Bronchial epithelial cell (primary cell): ENCODE data around the gene PTPRN2. TPM values are rescaled to one million over a fixed set of nuclear protein-coding genes. Genes with fewer than 3 reads are reported as not detected.

Source experiments
- DNase-seq: peaks from one replicate; pipeline ENCODE4 v3.0.0-alpha.2; 2010; ENCODE audit warnings: low read depth
- FAIRE-seq: peaks from 2 replicates; lab custom pipeline; 2011; peaks lifted over from hg19 to GRCh38; lab: Jason Lieb, UNC
- H3K27me3 ChIP-seq: 2 replicates; pipeline ENCODE4 v1.5.1; 2011; ENCODE audit warnings: low read length; ENCODE audit not compliant: control insufficient read depth, insufficient read depth
- H3K36me3 ChIP-seq: 2 replicates; pipeline ENCODE4 v1.5.1; 2011; ENCODE audit warnings: low read length; ENCODE audit not compliant: control insufficient read depth, insufficient read depth
- H3K4me3 ChIP-seq: 2 replicates; pipeline ENCODE4 v1.5.1; 2011; ENCODE audit warnings: mild to moderate bottlenecking, low read depth, low read length, control low read depth
- total RNA-seq: library from RNA; depleted of rRNA; stranded (reverse); fragments of >200 nt; gene quantifications from 2 replicates; pipeline ENCODE4 v1.2.1, GENCODE V29; 2014
- TF ChIP-seq, protein P1 (sequence below): IDR thresholded peaks from 2 replicates; pipeline ENCODE4 v1.5.1; 2011; ENCODE audit warnings: mild to moderate bottlenecking, moderate library complexity, low read length, control low read depth, inconsistent platforms; ENCODE audit not compliant: insufficient read depth, severe bottlenecking

The PTPRN2 gene
- total RNA-seq, 1 donor from 2014 or later: 1.1 TPM

- TF ChIP-seq, protein P1, sequence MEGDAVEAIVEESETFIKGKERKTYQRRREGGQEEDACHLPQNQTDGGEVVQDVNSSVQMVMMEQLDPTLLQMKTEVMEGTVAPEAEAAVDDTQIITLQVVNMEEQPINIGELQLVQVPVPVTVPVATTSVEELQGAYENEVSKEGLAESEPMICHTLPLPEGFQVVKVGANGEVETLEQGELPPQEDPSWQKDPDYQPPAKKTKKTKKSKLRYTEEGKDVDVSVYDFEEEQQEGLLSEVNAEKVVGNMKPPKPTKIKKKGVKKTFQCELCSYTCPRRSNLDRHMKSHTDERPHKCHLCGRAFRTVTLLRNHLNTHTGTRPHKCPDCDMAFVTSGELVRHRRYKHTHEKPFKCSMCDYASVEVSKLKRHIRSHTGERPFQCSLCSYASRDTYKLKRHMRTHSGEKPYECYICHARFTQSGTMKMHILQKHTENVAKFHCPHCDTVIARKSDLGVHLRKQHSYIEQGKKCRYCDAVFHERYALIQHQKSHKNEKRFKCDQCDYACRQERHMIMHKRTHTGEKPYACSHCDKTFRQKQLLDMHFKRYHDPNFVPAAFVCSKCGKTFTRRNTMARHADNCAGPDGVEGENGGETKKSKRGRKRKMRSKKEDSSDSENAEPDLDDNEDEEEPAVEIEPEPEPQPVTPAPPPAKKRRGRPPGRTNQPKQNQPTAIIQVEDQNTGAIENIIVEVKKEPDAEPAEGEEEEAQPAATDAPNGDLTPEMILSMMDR: no peak
- DNase-seq: no peak
- no peaks in the 10 kb centered on the region for H3K27me3 ChIP-seq
Observed at GRCh38 chr7:157887400-157887799, 700.2 kb downstream of the PTPRN2 start.

GRCh38 chr7:157886711-157887110, 700.9 kb downstream of the PTPRN2 start:
- no peak overlapping the region for H3K4me3 ChIP-seq
- TF ChIP-seq, protein P1: no peak
- no peaks in the 10 kb centered on the region for H3K27me3 ChIP-seq
- DNase-seq (no peak), FAIRE-seq (no peak)
- no peaks in the 10 kb centered on the region for H3K36me3 ChIP-seq

More at GRCh38 chr7:157887400-157887799, 700.2 kb downstream of the PTPRN2 start:
- FAIRE-seq: no peak
- Histone ChIP-seq H3K4me3 (no peak overlapping the region), H3K36me3 (no peaks in the 10 kb centered on the region)

DNA sequence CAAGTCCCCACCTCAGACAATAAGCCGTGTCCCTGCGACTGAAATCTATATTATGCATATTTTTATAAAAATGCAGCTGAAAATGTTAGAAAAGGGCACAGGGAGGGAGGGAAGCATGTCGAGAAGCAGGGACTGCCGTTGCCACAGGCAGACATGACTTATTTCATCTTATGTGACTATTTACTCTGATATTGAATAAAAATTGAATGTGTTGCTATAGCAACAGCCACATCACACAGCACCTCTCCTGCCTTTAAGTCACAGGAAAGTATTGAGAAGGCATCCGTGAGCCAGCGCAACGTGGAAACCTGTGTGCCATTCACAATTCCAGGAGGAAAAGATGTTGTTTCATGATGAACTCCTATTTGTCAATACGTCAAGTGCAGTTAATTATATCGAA, 701.4 kb downstream of the PTPRN2 start:
- Histone ChIP-seq H3K4me3 (no peak overlapping the region), H3K36me3 (no peaks in the 10 kb centered on the region), H3K27me3 (no peaks in the 10 kb centered on the region)
- TF ChIP-seq, protein P1: no peak
- FAIRE-seq (no peak), DNase-seq (no peak)

GRCh38 chr7:157885140-157885539, 702.5 kb downstream of the PTPRN2 start:
- DNase-seq (no peak), FAIRE-seq (no peak)
- Histone ChIP-seq H3K36me3 (no peaks in the 10 kb centered on the region), H3K27me3 (no peaks in the 10 kb centered on the region), H3K4me3 (no peak overlapping the region)
- TF ChIP-seq, protein P1: no peak

- no peaks in the 10 kb centered on the region for H3K36me3 ChIP-seq
- no peak overlapping the region for H3K4me3 ChIP-seq
- no peak for DNase-seq
- FAIRE-seq: peak; percentile 13
- no peaks in the 10 kb centered on the region for H3K27me3 ChIP-seq
- TF ChIP-seq, protein P1: no peak
Observed at GRCh38 chr7:157884461-157885062, 703.1 kb downstream of the PTPRN2 start.
